Kidney (tissue), 14 donors: ENCODE measurements around the gene CD101. TPM values are rescaled to one million over a fixed set of nuclear protein-coding genes. Genes with fewer than 3 reads are reported as not detected.
"Not testable (repeated sequence)": the region's sequence is repeated elsewhere in the genome, so short reads cannot be mapped to it uniquely, and the experiment has no call there.

Source experiments
- DNase-seq, 5 donors: peaks; one replicate each; pipeline ENCODE4 v3.0.0-alpha.2; 2013 to 2020
- FAIRE-seq: peaks from 2 replicates; lab custom pipeline; 2012; peaks lifted over from hg19 to GRCh38; lab: Jason Lieb, UNC
- H3K27ac ChIP-seq, 2 donors: one replicate each; pipeline ENCODE4 v1.7.0; 2013; ENCODE audit warnings: low read depth in 2 of 2, low read length in 2 of 2, inconsistent platforms in 1 of 2
- H3K27me3 ChIP-seq: one replicate; pipeline ENCODE4 v1.7.1; 2013; ENCODE audit warnings: low read length, inconsistent platforms; ENCODE audit not compliant: control insufficient read depth, insufficient read depth
- H3K36me3 ChIP-seq, 3 donors: one replicate each; pipeline versions ENCODE4 v1.7.0 to v1.7.1; 2013; ENCODE audit warnings: low read length in 3 of 3, control low read depth in 1 of 3, inconsistent platforms in 1 of 3; ENCODE audit not compliant: insufficient read depth in 3 of 3, control insufficient read depth in 2 of 3
- H3K4me1 ChIP-seq, 3 donors: one replicate each; pipeline versions ENCODE4 v1.7.0 to v1.7.1; 2013; ENCODE audit warnings: low read length in 3 of 3, inconsistent platforms in 1 of 3, low read depth in 1 of 3; ENCODE audit not compliant: control insufficient read depth in 2 of 3, insufficient read depth in 2 of 3
- H3K4me3 ChIP-seq, 3 donors: one replicate each; pipeline versions ENCODE4 v1.7.0 to v1.8.1; 2013; ENCODE audit warnings: low read length in 3 of 3, control low read depth in 1 of 3, inconsistent platforms in 1 of 3
- H3K9ac ChIP-seq, 3 donors: one replicate each; pipeline versions ENCODE4 v1.7.0 to v1.7.1; 2013; ENCODE audit warnings: low read length in 3 of 3, control low read depth in 1 of 3, inconsistent platforms in 1 of 3
- H3K9me3 ChIP-seq, 3 donors: one replicate each; pipeline versions ENCODE4 v1.7.0 to v1.7.1; 2013; ENCODE audit warnings: low read length in 3 of 3, control low read depth in 1 of 3, inconsistent platforms in 1 of 3; ENCODE audit not compliant: control insufficient read depth in 2 of 3, insufficient read depth in 1 of 3
- intact Hi-C: fragments of 100-400 bp; cut with DNase I; formaldehyde crosslinking; loops from one replicate; pipeline ENCODE4 v1.11.1; 2022
- polyA plus RNA-seq: library from polyadenylated mRNA; stranded (reverse); fragments of 350-450 nt; fragmentation: Illumina TruSeq; extraction: RNeasy Lipid Tissue Mini Kit (QIAGEN cat#74804); gene quantifications from one replicate; pipeline ENCODE4 v1.2.3, GENCODE V29; 2014; ENCODE audit warnings: low read depth, low replicate concordance; ENCODE audit not compliant: insufficient read depth
- total RNA-seq: library from RNA; stranded (reverse); fragmentation: NEBNext Ultra II Directional; extraction: Animal tissue kit (Norgen Biotek cat#: 25700); gene quantifications from one replicate; pipeline ENCODE4 v1.2.1, GENCODE V29; 2021
- TF ChIP-seq, protein P1 (sequence below): IDR thresholded peaks from 3 replicates; pipeline ENCODE4 v1.5.1; 2012; ENCODE audit warnings: mild to moderate bottlenecking, moderate library complexity, borderline replicate concordance; ENCODE audit not compliant: insufficient read depth; ENCODE audit errors: extremely low read depth
- donor health status: control.
- donor health status: control.
- donor health status: control.
- donor health status: control.
- donor health status: control.
- donor health status: DM: yes; HTN: yes; CAD: no.
- donor health status: Normal renal cell carcinoma (clear cell type).

CD101 gene
- total and polyA plus RNA-seq, 2 donors from 2014 or later: 0.22 to 1.3 TPM

DNA sequence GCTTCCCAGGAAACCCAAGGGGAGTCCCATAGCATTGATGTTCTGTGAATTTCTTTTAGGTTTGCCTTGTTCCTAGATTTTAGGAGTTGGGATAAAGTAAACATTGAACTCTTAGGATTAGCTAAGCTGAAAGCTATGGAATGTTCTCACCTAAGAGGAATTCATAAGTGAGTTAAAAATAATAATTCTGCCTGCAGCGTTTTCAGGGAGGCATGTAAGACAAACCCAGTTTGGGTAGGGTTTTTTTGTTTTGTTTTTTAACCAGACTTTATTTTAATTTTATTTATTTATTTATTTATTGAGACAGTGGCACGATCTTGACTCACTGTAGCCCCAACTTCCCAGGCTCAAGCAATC, 28.9 kb upstream of the CD101 start:
- Histone ChIP-seq H3K36me3 (no peaks in the 10 kb centered on the region), H3K27me3 (no peaks in the 10 kb centered on the region), H3K4me1 (no peaks in the 10 kb centered on the region), H3K9me3 (peaks cover 0 to 2% (median 0%) of the 10 kb centered on the region in 3 donors), H3K27ac (no peak overlapping the region), H3K4me3 (no peak overlapping the region), H3K9ac (no peak overlapping the region)
- intact Hi-C loops: no loop called here
- FAIRE-seq (no peak), DNase-seq (peak in 1 of 5 donors; percentile 12)
- TF ChIP-seq, protein P1, sequence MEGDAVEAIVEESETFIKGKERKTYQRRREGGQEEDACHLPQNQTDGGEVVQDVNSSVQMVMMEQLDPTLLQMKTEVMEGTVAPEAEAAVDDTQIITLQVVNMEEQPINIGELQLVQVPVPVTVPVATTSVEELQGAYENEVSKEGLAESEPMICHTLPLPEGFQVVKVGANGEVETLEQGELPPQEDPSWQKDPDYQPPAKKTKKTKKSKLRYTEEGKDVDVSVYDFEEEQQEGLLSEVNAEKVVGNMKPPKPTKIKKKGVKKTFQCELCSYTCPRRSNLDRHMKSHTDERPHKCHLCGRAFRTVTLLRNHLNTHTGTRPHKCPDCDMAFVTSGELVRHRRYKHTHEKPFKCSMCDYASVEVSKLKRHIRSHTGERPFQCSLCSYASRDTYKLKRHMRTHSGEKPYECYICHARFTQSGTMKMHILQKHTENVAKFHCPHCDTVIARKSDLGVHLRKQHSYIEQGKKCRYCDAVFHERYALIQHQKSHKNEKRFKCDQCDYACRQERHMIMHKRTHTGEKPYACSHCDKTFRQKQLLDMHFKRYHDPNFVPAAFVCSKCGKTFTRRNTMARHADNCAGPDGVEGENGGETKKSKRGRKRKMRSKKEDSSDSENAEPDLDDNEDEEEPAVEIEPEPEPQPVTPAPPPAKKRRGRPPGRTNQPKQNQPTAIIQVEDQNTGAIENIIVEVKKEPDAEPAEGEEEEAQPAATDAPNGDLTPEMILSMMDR: no peak

DNA sequence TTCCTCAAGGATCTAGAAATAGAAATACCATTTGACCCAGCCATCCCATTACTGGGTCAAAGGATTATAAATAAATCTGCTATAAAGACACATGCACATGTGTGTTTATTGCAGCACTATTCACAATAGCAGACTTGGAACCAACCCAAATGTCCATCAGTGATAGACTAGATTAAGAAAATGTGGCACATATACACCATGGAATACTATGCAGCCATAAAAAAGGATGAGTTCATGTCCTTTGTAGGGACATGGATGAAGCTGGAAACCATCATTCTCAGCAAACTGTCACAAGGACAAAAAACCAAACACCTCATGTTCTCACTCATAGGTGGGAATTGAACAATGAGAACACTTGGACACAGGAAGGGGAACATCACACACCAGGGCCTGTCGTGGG, 21.3 kb upstream of the CD101 start:
- H3K4me1 ChIP-seq, intact Hi-C loops, H3K4me3 ChIP-seq, H3K27me3 ChIP-seq, H3K36me3 ChIP-seq, DNase-seq, H3K9me3 ChIP-seq, FAIRE-seq, H3K27ac ChIP-seq, H3K9ac ChIP-seq: not testable (repeated sequence)

DNA sequence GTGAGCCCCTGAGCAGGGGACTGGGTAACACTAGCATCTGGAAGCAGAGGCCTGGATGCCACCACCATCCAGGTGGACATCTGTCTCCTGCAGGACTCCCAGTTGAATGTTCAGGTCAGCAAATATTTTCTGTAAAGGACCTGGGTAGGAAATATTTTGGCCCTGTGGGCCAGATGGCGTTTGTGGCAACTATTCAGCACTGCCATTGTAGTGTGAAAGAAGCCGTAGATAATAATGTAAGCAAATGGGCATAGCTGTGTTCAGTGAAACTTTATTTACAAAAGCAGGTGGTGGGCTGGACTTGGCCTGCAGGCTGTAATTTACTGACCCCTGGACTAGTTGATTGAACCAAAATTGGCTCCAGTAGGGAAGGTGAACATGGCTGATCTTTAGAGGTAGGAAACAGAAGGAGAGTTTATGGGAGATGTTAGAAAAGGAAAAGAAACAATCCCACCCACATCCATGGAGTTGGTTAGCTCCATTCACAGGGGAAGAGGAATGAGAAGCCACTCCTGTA, 20.0 kb upstream of the CD101 start:
- TF ChIP-seq, protein P1: no peak
- H3K4me3 ChIP-seq: no peak overlapping the region
- peaks cover 0 to 5% (median 0%) of the 10 kb centered on the region in 3 donors for H3K4me1 ChIP-seq
- DNase-seq (no peak), FAIRE-seq (no peak)
- intact Hi-C loops: no loop called here
- no peaks in the 10 kb centered on the region for H3K9me3 ChIP-seq
- no peak overlapping the region for H3K27ac ChIP-seq
- no peak overlapping the region for H3K9ac ChIP-seq
- no peaks in the 10 kb centered on the region for H3K36me3 ChIP-seq
- no peaks in the 10 kb centered on the region for H3K27me3 ChIP-seq

DNA sequence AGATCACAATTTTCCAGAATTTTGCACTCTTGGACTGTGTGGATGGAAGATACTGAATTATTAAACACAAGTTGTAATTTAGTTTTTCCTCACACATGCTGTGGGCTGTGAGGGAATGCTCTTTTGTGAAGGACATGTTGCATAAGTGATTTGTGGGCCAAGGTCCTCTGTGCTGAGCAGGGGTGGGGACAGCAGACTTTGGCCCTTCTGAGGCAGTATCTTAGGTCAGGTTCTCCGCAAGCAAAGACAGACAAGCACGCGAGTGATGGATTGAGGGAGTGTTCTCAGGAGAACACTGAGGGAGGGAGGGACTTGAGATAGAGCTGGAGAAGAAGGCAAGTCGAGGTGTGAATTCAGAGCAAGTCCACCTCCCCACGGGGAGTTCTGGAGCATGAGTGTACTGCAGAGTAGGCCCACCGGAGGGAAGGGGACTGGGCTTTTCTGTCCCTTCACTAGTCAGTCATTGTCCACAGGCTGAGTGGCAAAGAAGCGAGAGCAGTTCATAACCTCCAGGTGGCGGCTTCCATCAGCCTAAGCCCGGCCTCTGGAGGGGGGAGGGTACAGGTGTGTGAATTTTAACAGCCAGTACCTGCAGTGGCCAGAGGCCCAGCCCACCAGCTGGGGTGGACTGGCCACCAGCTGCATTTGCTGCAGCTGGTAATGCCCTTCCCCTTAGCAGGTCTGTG, 19.1 kb upstream of the CD101 start:
- DNase-seq: peak in 2 of 5 donors; percentile 7 to 18
- intact Hi-C loops: no loop called here
- no peak overlapping the region for H3K9ac ChIP-seq

More for the DNA sequence above, 19.1 kb upstream of the CD101 start:
- H3K27me3 ChIP-seq: no peaks in the 10 kb centered on the region
- H3K27ac ChIP-seq: no peak overlapping the region
- H3K4me3 ChIP-seq: no peak overlapping the region
- peaks cover 0 to 5% (median 0%) of the 10 kb centered on the region in 3 donors for H3K4me1 ChIP-seq
- H3K9me3 ChIP-seq: no peaks in the 10 kb centered on the region
- no peak for FAIRE-seq
- H3K36me3 ChIP-seq: no peaks in the 10 kb centered on the region
- TF ChIP-seq, protein P1: no peak
